Prostate gland (tissue), 2 donors: Measurements from ENCODE around the gene MTIF2. TPM values are rescaled to one million over a fixed set of nuclear protein-coding genes. Genes with fewer than 3 reads are reported as not detected.

Experiments
- DNase-seq: peaks from one replicate; pipeline ENCODE4 v3.0.0-alpha.2; 2019; ENCODE audit warnings: low spot score
- H3K27ac ChIP-seq, 2 donors: fragments of 200-600 bp; sonication (generic); 2 replicates each; pipeline ENCODE4 v1.5.1; 2017 to 2019
- H3K27me3 ChIP-seq: fragments of 200-600 bp; sonication (generic); replicated peaks from 2 replicates; pipeline ENCODE4 v1.5.1; 2019; ENCODE audit not compliant: insufficient read depth
- H3K36me3 ChIP-seq, 2 donors: fragments of 200-600 bp; sonication (generic); 1 replicate in 1 of 2; 2 replicates in 1 of 2; pipeline versions ENCODE4 v1.5.1 to v1.8.1; 2017 to 2019
- H3K4me1 ChIP-seq: fragments of 200-600 bp; sonication (generic); replicated peaks from 2 replicates; pipeline ENCODE4 v1.5.1; 2019
- H3K4me3 ChIP-seq, 2 donors: fragments of 200-600 bp; sonication (generic); 2 replicates each; pipeline ENCODE4 v1.5.1; 2017 to 2019
- H3K9me3 ChIP-seq: fragments of 200-600 bp; sonication (generic); 2 replicates; pipeline ENCODE4 v1.5.1; 2017
- CTCF ChIP-seq, 4 experiments: fragments of 200-600 bp in 2 of 4; fragments of 450-650 bp in 2 of 4; sonication (generic) in 2 of 4; IDR thresholded peaks; 1 replicate in 3 of 4; 2 replicates in 1 of 4; pipeline ENCODE4 v1.5.1; 2016 to 2019; ENCODE audit warnings: antibody characterized with exemption in 4 of 4, mild to moderate bottlenecking in 2 of 4, moderate library complexity in 2 of 4
- POLR2A ChIP-seq: fragments of 450-650 bp; IDR thresholded peaks from one replicate; pipeline ENCODE4 v1.6.1; 2016; ENCODE audit warnings: antibody characterized with exemption, mild to moderate bottlenecking
- POLR2AphosphoS5 ChIP-seq: sonication (generic); formaldehyde crosslinking; IDR thresholded peaks from one replicate; pipeline ENCODE4 v1.6.1; 2017; ENCODE audit warnings: antibody characterized with exemption
- WGBS: methylation state at CpG from one replicate; pipeline ENCODE4 v1.1.5; 2018; 5-methylcytosine and 5-hydroxymethylcytosine counted together
- intact Hi-C: fragments of 100-400 bp; cut with DNase I; formaldehyde crosslinking; loops from one replicate; pipeline ENCODE4 v1.14.2; 2022
- total RNA-seq, 2 donors: library from RNA; depleted of rRNA; stranded (reverse); fragments of >200 nt; gene quantifications; one replicate each; pipeline ENCODE4 v1.1.0, GENCODE V29; 2016

Gene MTIF2
- total RNA-seq, 2 donors from 2014 or later: 23.9 to 25.7 TPM

GRCh38 chr2:55235724-55236538, 33.1 kb downstream of the MTIF2 start:
- peaks cover 6 to 9% of the 10 kb centered on the region in 2 donors for H3K36me3 ChIP-seq
- no peaks in the 10 kb centered on the region for H3K9me3 ChIP-seq
- WGBS: 59% methylated on average over 3 of the region's 3 CpGs
- peaks cover 12% of the 10 kb centered on the region for H3K4me1 ChIP-seq
- intact Hi-C loops: no loop called here
- TF ChIP-seq POLR2A: no peak
- no peak for TF ChIP-seq CTCF (IDR thresholded peaks at IDR 0.05)
- no peak for TF ChIP-seq POLR2AphosphoS5
- no peak overlapping the region for H3K27ac ChIP-seq
- H3K4me3 ChIP-seq: no peak overlapping the region
- H3K27me3 ChIP-seq: no peaks in the 10 kb centered on the region
- no peak for DNase-seq

GRCh38 chr2:55233658-55233940, 35.4 kb downstream of the MTIF2 start:
- Histone ChIP-seq H3K4me1 (peaks cover 12% of the 10 kb centered on the region), H3K36me3 (peaks cover 6 to 9% of the 10 kb centered on the region in 2 donors), H3K9me3 (no peaks in the 10 kb centered on the region), H3K27ac (peak overlapping the region in 1 of 2 donors; percentile 92), H3K4me3 (peak overlapping the region; percentile 73 to 75), H3K27me3 (no peaks in the 10 kb centered on the region)
- no peak for DNase-seq
- TF ChIP-seq POLR2AphosphoS5 (no peak), POLR2A (no peak), CTCF (IDR thresholded peaks at IDR 0.05) (no peak)
- WGBS: 65% methylated on average over 7 of the region's 7 CpGs
- intact Hi-C loops: loop anchor here (5.0 kb wide), 1 partner anchor 34 kb away; the partner anchor contains the start of gene MTIF2

- WGBS: 4% methylated on average over 33 of the region's 33 CpGs
- TF ChIP-seq CTCF (IDR thresholded peaks at IDR 0.05) (no peak), POLR2A (no peak), POLR2AphosphoS5 (no peak)
- Histone ChIP-seq H3K36me3 (peaks cover 6 to 9% of the 10 kb centered on the region in 2 donors), H3K27ac (peak overlapping the region; percentile 92 to 94), H3K4me3 (peak overlapping the region; percentile 73 to 75), H3K27me3 (no peaks in the 10 kb centered on the region), H3K4me1 (peaks cover 12% of the 10 kb centered on the region), H3K9me3 (no peaks in the 10 kb centered on the region)
- intact Hi-C loops: loop anchor here (5.0 kb wide), 1 partner anchor 34 kb away; the partner anchor contains the start of gene MTIF2
- no peak for DNase-seq
These were observed 36.0 kb downstream of the MTIF2 start for GRCh38 chr2:55232863-55233657.

DNA sequence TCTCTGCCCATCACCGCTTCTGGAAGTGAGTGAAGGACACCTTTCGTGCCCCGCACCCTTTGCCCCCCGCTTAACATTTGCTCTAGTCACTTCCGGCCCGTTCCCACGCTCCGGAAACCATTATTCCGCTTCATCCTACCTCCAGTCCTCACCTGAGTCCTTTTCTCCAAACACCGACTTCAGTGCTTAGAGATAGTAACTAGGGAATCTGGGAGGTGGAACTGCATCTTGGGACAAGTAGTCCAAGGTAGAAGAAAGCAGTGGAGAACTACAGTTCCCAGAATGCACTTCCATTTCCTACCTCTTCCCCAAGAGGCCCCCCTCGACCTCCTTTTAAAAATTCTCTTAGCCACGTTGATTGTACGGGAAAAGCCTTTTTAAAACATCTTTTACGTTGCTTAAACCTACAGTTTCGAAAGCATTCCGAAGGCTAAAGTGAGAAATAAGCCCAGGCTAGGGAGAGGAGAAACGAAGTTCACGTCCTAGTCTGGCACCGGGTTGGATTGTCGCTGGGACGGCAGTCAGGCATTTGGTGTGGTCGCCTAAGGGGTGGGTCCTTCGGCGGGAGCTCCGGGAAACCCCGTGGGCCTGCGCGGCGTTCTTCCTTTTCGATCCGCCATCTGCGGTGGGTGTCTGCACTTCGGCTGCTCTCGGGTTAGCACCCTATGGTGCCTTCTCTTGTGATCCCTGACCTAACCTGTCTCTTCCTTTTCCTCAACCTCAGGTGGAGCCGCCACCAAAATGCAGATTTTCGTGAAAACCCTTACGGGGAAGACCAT, 36.8 kb downstream of the MTIF2 start, which contains the start of the genes CLHC1 and RPS27A:
CLHC1 (minus strand) TSS at position 210 of the 779 bp plus-strand sequence. CDS start 9,882 bp downstream, outside the sequence.
RPS27A (plus strand) TSS at position 605 of the 779 bp plus-strand sequence; CDS start at position 742, 137 bp downstream.
- under 1% methylated on average over 37 of the region's 37 CpGs for WGBS
- H3K9me3 ChIP-seq: no peaks in the 10 kb centered on the region
- peak; percentile 88 for DNase-seq
- intact Hi-C loops: loop anchor here (5.0 kb wide), 1 partner anchor 35 kb away; the partner anchor contains the start of gene MTIF2
- H3K27me3 ChIP-seq: no peaks in the 10 kb centered on the region
- peak within 1 kb of the TSS; percentile 73 to 75 for H3K4me3 ChIP-seq
- peaks cover 6 to 9% of the 10 kb centered on the region in 2 donors for H3K36me3 ChIP-seq
- H3K27ac ChIP-seq: peak within 1 kb of the TSS; percentile 92 to 94
- H3K4me1 ChIP-seq: peaks cover 12% of the 10 kb centered on the region
- TF ChIP-seq CTCF (IDR thresholded peaks at IDR 0.05) (peak in 2 of 4 experiments; percentile 16 to 37), POLR2AphosphoS5 (peak; percentile 89), POLR2A (peak; percentile 82)
